HG02610 (cell line): ENCODE results near the gene IBA57.
"Not testable (repeated sequence)": the region's sequence is repeated elsewhere in the genome, so short reads cannot be mapped to it uniquely, and the experiment has no call there.

ENCODE experiments used
- ATAC-seq: cut with Tn5 transposase; IDR thresholded peaks from one replicate; pipeline ENCODE4 v1.9.1; 2021; ENCODE audit warnings: mild to moderate bottlenecking, moderate library complexity; ENCODE audit not compliant: unreplicated experiment

Gene IBA57

GRCh38 chr1:228170666-228171065 lies 5.1 kb downstream of the IBA57 start:
- ATAC-seq, result no peak

DNA sequence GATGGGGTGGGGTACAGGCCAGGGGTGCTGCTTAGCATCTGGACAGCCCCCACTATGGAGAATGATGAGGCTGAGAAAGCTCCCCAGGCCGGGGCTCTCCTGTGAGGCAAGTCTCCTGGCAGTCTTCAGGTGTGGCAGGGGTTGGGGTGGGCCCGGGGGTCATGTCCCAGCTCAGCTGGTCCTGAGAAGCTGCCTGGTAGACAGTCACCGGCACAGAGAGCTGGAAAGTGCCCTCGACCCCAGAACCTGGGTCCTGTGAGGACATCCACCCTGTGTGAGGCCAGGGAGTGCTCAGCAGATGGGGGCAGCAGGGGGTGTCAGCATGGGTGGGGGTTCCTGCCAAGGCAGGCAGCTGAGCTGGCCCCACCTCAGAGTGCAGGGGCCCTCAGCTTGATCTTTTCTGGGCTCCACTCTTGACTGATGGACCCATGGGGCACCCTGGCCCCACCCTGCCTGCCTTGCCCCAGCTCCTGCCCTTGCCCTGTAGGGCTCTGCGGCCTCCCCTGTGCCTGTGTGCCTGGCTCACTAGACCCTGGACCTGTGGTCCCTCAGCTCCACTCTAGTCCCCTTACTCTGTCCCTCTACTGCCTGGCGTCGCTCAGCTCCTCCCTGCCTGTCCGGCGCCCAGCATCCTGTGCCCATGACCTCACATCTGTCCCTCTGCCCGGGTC lies 5.8 kb downstream of the IBA57 start:
- no peak for ATAC-seq

DNA sequence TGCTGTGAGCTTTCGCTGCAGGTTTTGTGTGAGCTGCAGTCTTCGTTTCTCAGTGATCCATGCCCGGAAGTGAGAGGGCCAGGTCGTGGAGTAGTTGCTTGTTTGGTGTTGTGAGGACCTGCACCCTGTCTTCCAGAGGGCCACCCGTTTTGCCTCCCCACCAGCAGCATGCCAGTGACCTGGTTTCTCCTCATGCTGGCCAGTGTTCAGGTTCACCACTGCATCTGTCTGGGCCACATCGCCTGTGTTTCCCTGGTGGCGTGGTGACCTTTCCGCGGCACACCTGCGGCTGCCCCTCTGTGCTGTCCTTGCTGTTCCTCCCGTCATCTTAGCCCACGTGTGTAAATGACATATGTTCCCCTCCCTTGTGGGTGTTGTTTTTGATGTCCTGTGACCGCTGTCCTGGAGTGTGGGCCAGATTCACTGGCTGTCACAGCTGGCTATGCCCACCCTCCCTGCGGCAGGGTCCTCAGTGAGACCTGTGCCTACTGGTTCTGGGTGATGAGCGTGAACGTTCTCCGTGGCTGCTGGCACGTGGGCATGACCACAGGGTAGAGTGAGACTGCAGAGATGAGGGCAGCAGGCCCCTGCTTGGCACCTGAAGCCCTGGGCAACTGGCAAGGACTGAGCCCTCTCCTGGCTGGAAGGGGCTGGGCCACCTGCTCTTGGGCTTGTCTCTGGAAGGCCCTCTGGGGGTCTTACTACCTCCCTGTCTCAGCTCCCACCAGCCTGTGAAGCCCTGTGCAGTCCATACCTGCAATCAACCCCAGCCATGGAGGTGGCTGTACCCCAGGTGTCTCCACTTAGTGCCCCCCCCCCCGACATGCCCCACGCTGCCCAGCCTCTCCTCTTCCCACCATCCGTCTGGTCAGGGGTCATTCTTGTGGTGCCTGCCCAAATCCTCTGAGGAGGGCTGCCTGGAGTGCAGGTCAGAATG lies 7.3 kb downstream of the IBA57 start:
- no peak for ATAC-seq

- not testable (repeated sequence) for ATAC-seq
Measured at GRCh38 chr1:228173528-228174481, 8.2 kb downstream of the IBA57 start.

DNA sequence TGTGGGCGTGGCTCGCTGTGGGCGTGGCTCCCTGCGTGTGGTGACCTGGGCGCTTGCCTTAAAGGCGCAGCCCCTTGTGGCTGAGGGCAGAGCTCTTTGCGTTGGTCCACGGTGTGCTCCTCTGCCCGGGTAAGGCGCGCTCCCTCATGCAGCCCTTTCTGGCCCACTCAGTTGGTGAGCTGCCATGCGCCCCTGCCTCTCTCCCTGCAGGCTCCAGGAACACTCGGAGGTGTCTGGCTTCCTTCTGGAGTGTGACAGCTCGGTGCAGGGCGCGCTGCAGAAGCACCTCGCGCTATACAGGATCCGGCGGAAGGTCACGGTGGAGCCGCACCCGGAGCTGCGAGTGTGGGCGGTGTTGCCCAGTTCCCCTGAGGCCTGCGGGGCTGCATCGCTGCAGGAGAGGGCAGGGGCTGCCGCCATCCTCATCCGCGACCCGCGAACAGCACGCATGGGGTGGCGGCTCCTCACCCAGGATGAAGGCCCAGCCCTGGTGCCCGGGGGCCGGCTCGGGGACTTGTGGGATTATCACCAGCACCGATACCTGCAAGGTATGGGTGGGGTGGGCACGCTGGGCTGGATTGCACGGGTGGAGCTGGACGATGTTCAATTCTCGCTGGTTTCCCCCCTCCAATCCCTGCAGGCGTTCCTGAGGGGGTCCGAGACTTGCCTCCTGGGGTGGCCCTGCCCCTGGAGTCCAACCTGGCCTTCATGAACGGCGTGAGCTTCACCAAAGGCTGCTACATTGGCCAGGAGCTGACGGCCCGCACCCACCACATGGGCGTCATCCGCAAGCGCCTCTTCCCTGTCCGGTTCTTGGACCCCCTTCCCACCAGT lies 9.1 kb downstream of the IBA57 start:
- ATAC-seq, result no peak

- ATAC-seq, result no peak
Measured at GRCh38 chr1:228175316-228176023, 9.9 kb downstream of the IBA57 start.

DNA sequence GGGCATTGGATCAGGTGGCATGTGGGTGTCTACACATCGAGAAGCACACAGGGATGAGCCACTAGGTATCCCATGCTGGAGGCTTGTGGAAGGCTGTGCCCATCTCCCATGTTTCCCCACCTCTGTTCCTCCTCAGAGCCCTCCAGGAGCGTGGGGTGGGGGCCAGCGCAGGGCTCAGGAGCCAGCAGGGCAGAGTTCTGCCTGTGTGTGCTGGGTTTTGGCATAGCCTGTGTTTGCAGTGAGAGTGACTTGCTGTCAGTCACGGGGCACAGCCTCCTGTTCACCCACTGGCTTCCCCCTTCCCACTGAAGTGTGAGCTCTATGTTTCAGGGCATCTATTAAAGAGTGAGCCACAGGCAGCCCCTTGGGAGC lies 10.4 kb downstream of the IBA57 start:
- no peak for ATAC-seq

- no peak for ATAC-seq
Measured at GRCh38 chr1:228176461-228177182, 11.0 kb downstream of the IBA57 start.

DNA sequence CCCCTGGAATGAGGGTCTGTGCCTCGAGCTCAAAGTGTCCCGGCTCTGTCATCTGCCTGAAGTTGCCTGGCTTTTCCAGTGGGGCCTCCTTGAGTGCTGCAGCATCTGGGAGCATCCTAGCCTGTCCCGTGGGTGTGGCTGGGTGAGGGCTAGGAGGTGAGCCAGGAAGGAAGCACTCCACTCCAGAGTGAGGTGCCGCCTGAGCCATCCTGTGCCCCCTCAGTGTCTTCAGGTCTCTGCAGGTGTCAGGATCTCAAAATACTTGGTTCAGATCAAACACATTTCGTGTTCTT lies 11.5 kb downstream of the IBA57 start:
- no peak for ATAC-seq

GRCh38 chr1:228177721-228178710 lies 12.4 kb downstream of the IBA57 start:
- ATAC-seq, result no peak

GRCh38 chr1:228178737-228179684 lies 13.4 kb downstream of the IBA57 start:
- no peak for ATAC-seq

DNA sequence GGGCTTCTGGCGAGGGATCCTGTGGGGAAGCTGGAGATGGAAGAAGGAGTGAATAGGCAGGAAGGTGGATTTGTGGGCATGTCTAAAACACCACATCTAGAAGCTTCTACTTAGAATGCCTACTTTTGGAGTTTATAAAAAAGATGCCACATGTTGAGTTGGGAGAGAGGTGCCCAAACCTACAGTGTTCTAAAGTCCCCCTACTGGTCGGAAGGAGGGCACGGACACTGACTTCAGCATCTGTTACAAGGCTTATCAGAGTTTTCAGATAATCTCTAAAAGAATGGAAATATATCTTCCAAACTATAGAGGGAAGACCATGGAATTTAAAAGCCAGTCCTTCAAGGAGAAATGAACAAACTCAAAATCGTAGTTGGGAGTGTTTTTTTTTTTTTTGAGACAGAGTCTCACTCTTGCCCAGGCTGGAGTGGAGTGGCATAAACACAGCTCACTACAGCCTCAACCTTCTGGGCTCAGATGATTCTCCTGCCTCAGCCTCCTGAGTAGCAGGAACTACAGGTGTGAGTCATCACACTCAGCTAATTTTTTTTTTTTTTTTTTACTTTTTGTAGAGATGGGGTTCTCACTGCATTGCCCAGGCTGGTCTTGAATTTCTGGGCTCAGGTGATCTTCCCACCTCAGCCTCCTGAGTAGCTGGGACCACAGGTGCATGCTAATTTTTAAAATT lies 14.8 kb downstream of the IBA57 start:
- ATAC-seq, result no peak

GRCh38 chr1:228180959-228181644 lies 15.5 kb downstream of the IBA57 start:
- no peak for ATAC-seq

- no peak for ATAC-seq
Measured at GRCh38 chr1:228181645-228182034, 16.0 kb downstream of the IBA57 start.

DNA sequence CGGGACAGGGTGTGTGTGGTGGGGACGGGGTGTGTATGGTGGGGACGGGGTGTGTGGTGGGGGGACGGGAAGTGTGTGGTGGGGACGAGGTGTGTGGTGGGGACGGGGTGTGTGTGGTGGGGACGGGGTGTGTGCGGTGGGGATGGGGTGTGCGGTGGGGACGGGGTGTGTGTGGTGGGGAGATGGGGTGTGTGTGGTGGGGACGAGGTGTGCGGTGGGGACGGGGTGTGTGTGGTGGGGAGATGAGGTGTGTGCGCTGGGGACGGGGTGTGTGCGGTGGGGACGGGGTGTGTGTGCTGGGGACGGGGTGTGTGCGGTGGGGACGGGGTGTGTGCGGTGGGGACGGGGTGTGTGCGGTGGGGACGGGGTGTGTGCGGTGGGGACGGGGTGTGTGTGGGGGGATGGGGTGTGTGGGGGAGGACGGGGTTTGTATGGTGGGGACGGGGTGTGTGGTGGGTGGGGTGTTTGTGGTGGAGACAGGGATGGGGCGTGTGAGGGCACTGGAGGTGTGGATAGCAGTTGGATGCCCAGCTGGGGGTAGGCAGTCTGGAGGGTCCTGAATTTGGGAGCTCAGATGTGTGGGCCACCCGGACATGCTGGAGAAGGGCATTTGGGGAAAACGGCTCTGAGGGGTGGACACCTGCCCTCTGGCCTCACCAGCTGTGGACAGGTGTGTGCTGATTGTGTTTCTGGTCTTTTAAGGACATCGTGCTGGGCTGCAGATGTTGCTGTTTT lies 16.9 kb downstream of the IBA57 start:
- no peak for ATAC-seq
